HEK293 (cell line): ENCODE results near the gene LCN10.

Source experiments
- GLI4 ChIP-seq: fragments of 450-650 bp; formaldehyde crosslinking; IDR thresholded peaks from 2 replicates; pipeline ENCODE4 v1.5.1; 2016; ENCODE audit warnings: missing biosample characterization, missing genetic modification characterization
- HOXA7 ChIP-seq: sonication (generic); formaldehyde crosslinking; IDR thresholded peaks from 2 replicates; pipeline ENCODE4 v1.8.1; 2022; ENCODE audit warnings: missing genetic modification reagents, borderline replicate concordance
- KLF7 ChIP-seq: fragments of 450-650 bp; formaldehyde crosslinking; IDR thresholded peaks from 2 replicates; pipeline ENCODE4 v1.5.1; 2016; ENCODE audit warnings: missing biosample characterization, missing genetic modification characterization, borderline replicate concordance
- SETDB1 ChIP-seq: IDR thresholded peaks from one replicate; pipeline ENCODE4 v1.6.1; 2017; ENCODE audit warnings: mild to moderate bottlenecking, low read length, moderate library complexity, mixed read lengths; ENCODE audit not compliant: insufficient read length
- TCF7L2 ChIP-seq: IDR thresholded peaks from 2 replicates; pipeline ENCODE4 v1.6.1; 2011; ENCODE audit warnings: low read depth, mild to moderate bottlenecking, inconsistent platforms, low read length, moderate library complexity, borderline replicate concordance
- ZNF114 ChIP-seq: fragments of 450-650 bp; formaldehyde crosslinking; IDR thresholded peaks from 2 replicates; pipeline ENCODE4 v1.5.0; 2017; ENCODE audit warnings: missing biosample characterization, missing genetic modification characterization
- ZNF223 ChIP-seq: fragments of 450-650 bp; formaldehyde crosslinking; IDR thresholded peaks from 2 replicates; pipeline ENCODE4 v1.5.1; 2016; ENCODE audit warnings: missing biosample characterization, missing genetic modification characterization
- ZNF510 ChIP-seq: fragments of 450-650 bp; formaldehyde crosslinking; IDR thresholded peaks from 2 replicates; pipeline ENCODE4 v1.5.1; 2018; ENCODE audit warnings: mild to moderate bottlenecking, missing genetic modification characterization, missing biosample characterization; ENCODE audit not compliant: insufficient replicate concordance
- ZNF768 ChIP-seq: fragments of 450-650 bp; formaldehyde crosslinking; IDR thresholded peaks from 2 replicates; pipeline ENCODE4 v1.5.1; 2018; ENCODE audit warnings: missing biosample characterization, mild to moderate bottlenecking, missing genetic modification characterization
- TF ChIP-seq, protein P1 (sequence below): fragments of 450-650 bp; formaldehyde crosslinking; IDR thresholded peaks from 2 replicates; pipeline ENCODE4 v1.5.1; 2016; ENCODE audit warnings: missing biosample characterization, missing genetic modification characterization
- TF ChIP-seq, protein P2 (sequence below): IDR thresholded peaks from 2 replicates; pipeline ENCODE4 v1.6.1; 2011; ENCODE audit warnings: mild to moderate bottlenecking, low read depth, low read length, borderline replicate concordance
- TF ChIP-seq, protein P3 (sequence below): fragments of 450-650 bp; formaldehyde crosslinking; IDR thresholded peaks from 2 replicates; pipeline ENCODE4 v1.5.1; 2016; ENCODE audit warnings: missing biosample characterization, missing genetic modification characterization
- TF ChIP-seq, protein P4 (sequence below): fragments of 450-650 bp; formaldehyde crosslinking; IDR thresholded peaks from 2 replicates; pipeline ENCODE4 v1.5.1; 2016; ENCODE audit warnings: missing biosample characterization, missing genetic modification characterization
- TF ChIP-seq, protein P5 (sequence below): fragments of 450-650 bp; formaldehyde crosslinking; IDR thresholded peaks from 2 replicates; pipeline ENCODE4 v1.5.1; 2016; ENCODE audit warnings: missing biosample characterization, missing genetic modification characterization

DNA sequence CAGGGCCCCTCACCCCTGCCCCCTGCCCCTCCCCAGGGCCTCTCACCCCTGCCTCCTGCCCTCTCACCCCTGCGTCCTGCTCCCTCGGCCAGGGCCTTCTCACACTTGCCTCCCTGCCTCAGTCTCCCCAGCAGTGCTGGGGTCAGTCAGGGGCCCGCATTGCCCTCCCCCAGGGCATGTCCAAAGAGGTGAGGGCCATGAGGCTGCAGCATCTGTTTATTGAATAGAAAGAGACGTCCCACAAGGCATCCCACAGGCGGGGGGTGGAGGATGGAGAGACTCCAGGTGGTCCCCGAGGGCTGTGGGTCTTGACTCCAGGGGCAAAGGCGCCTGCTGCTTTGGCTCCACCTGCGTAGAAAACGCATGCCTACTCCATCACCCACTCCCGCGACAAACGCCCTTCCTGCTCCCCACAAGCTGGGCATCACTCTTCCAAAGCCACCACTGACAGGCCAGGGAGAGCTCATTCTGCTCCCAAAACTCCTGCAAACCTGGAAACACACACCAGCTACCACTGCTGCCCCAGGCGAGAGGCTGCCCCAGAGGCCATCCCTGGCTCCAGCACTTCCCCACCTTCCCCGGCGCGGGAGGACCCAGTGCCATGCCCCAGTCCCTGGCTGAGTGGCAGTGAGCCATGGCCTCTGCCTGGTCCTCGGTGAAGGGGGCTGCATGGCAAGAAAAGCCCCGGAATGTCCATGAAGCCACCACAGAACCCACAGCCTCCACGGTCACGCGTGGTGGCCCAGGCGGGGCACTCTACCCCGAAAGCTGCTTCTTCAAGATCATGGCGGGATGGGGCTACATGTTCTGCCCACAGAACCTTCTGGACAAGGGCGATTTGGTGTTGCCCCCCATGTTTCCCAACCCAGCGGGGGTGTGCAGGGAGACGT is 16.9 kb upstream of the LCN10 start:
- TF ChIP-seq, protein P1, sequence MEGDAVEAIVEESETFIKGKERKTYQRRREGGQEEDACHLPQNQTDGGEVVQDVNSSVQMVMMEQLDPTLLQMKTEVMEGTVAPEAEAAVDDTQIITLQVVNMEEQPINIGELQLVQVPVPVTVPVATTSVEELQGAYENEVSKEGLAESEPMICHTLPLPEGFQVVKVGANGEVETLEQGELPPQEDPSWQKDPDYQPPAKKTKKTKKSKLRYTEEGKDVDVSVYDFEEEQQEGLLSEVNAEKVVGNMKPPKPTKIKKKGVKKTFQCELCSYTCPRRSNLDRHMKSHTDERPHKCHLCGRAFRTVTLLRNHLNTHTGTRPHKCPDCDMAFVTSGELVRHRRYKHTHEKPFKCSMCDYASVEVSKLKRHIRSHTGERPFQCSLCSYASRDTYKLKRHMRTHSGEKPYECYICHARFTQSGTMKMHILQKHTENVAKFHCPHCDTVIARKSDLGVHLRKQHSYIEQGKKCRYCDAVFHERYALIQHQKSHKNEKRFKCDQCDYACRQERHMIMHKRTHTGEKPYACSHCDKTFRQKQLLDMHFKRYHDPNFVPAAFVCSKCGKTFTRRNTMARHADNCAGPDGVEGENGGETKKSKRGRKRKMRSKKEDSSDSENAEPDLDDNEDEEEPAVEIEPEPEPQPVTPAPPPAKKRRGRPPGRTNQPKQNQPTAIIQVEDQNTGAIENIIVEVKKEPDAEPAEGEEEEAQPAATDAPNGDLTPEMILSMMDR (tag by site-specific recombination) = no peak
- TF ChIP-seq, protein P2, sequence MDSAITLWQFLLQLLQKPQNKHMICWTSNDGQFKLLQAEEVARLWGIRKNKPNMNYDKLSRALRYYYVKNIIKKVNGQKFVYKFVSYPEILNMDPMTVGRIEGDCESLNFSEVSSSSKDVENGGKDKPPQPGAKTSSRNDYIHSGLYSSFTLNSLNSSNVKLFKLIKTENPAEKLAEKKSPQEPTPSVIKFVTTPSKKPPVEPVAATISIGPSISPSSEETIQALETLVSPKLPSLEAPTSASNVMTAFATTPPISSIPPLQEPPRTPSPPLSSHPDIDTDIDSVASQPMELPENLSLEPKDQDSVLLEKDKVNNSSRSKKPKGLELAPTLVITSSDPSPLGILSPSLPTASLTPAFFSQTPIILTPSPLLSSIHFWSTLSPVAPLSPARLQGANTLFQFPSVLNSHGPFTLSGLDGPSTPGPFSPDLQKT = no peak
- TF ChIP-seq, protein P3, sequence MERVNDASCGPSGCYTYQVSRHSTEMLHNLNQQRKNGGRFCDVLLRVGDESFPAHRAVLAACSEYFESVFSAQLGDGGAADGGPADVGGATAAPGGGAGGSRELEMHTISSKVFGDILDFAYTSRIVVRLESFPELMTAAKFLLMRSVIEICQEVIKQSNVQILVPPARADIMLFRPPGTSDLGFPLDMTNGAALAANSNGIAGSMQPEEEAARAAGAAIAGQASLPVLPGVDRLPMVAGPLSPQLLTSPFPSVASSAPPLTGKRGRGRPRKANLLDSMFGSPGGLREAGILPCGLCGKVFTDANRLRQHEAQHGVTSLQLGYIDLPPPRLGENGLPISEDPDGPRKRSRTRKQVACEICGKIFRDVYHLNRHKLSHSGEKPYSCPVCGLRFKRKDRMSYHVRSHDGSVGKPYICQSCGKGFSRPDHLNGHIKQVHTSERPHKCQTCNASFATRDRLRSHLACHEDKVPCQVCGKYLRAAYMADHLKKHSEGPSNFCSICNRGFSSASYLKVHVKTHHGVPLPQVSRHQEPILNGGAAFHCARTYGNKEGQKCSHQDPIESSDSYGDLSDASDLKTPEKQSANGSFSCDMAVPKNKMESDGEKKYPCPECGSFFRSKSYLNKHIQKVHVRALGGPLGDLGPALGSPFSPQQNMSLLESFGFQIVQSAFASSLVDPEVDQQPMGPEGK (tag by site-specific recombination) = no peak
- TF ChIP-seq ZNF114 = no peak
- TF ChIP-seq ZNF510 (tag by site-specific recombination) = no peak
- no peak for TF ChIP-seq ZNF223 (tag by site-specific recombination)
- TF ChIP-seq, protein P4, sequence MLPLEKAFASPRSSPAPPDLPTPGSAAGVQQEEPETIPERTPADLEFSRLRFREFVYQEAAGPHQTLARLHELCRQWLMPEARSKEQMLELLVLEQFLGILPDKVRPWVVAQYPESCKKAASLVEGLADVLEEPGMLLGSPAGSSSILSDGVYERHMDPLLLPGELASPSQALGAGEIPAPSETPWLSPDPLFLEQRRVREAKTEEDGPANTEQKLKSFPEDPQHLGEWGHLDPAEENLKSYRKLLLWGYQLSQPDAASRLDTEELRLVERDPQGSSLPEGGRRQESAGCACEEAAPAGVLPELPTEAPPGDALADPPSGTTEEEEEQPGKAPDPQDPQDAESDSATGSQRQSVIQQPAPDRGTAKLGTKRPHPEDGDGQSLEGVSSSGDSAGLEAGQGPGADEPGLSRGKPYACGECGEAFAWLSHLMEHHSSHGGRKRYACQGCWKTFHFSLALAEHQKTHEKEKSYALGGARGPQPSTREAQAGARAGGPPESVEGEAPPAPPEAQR = no peak
- no peak for TF ChIP-seq GLI4 (tag by site-specific recombination)
- no peak for TF ChIP-seq TCF7L2
- no peak for TF ChIP-seq KLF7 (tag by site-specific recombination)
- TF ChIP-seq ZNF768 (tag by site-specific recombination) = no peak
- no peak for TF ChIP-seq SETDB1
- no peak for TF ChIP-seq HOXA7 (CRISPR knock-in tag)
- TF ChIP-seq, protein P5, sequence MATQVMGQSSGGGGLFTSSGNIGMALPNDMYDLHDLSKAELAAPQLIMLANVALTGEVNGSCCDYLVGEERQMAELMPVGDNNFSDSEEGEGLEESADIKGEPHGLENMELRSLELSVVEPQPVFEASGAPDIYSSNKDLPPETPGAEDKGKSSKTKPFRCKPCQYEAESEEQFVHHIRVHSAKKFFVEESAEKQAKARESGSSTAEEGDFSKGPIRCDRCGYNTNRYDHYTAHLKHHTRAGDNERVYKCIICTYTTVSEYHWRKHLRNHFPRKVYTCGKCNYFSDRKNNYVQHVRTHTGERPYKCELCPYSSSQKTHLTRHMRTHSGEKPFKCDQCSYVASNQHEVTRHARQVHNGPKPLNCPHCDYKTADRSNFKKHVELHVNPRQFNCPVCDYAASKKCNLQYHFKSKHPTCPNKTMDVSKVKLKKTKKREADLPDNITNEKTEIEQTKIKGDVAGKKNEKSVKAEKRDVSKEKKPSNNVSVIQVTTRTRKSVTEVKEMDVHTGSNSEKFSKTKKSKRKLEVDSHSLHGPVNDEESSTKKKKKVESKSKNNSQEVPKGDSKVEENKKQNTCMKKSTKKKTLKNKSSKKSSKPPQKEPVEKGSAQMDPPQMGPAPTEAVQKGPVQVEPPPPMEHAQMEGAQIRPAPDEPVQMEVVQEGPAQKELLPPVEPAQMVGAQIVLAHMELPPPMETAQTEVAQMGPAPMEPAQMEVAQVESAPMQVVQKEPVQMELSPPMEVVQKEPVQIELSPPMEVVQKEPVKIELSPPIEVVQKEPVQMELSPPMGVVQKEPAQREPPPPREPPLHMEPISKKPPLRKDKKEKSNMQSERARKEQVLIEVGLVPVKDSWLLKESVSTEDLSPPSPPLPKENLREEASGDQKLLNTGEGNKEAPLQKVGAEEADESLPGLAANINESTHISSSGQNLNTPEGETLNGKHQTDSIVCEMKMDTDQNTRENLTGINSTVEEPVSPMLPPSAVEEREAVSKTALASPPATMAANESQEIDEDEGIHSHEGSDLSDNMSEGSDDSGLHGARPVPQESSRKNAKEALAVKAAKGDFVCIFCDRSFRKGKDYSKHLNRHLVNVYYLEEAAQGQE (tag by site-specific recombination) = no peak
